A549 treated with AZD9567 at 1 μM for 4 hours (cell line): ENCODE data around the gene HSFX1. TPM values are rescaled to one million over a fixed set of nuclear protein-coding genes. Genes with fewer than 3 reads are reported as not detected.

Experiments
- total RNA-seq: library from RNA; stranded (reverse); fragments of 200-300 nt; extraction: Qiagen RNA extraction; gene quantifications from 5 replicates; pipeline ENCODE4 v1.2.3, GENCODE V29; 2022; ENCODE audit not compliant: insufficient read depth

The HSFX1 gene
- total RNA-seq = 0.33 to 1.0 TPM (median 0.39 TPM) in 5 replicates

GRCh38 chrX:149773768-149774167 is at the start of gene HSFX1:
Gene HSFX1, plus strand, starts transcription at chrX:149774068. Its CDS starts 614 bp downstream, at chrX:149774682.

GRCh38 chrX:149781727-149782126 is 7.9 kb downstream of the HSFX1 start, which contains the start of gene MAGEA9:
Gene MAGEA9, plus strand, starts transcription at chrX:149781930. Its CDS starts 4,281 bp downstream, at chrX:149786211.

Other genes starting within 250 kb of the HSFX1 start
- 12.9 to 21.2 TPM (median 20.6 TPM) in 5 replicates for gene EOLA1, start 233.1 kb upstream of the HSFX1 start, total RNA-seq
- not detected in 5 replicates for gene HSFX3, start 224.1 kb upstream of the HSFX1 start, total RNA-seq
- not detected in 5 replicates for gene MAGEA9B, start 186.6 kb upstream of the HSFX1 start, total RNA-seq
- 0.08 to 0.19 TPM in 2 of 5 replicates, not detected in the others for gene HSFX2, start 178.8 kb upstream of the HSFX1 start, total RNA-seq
- 28.0 to 33.4 TPM (median 30.5 TPM) in 5 replicates for gene TMEM185A, start 142.3 kb upstream of the HSFX1 start, total RNA-seq
- not detected in 5 replicates for gene MAGEA11, start 62.0 kb upstream of the HSFX1 start, total RNA-seq
- not detected in 5 replicates for gene MAGEA9, start 7.9 kb downstream of the HSFX1 start, total RNA-seq
- not detected in 5 replicates for gene MAGEA8, start 107.1 kb downstream of the HSFX1 start, total RNA-seq
- not detected in 5 replicates for gene HSFX4, start 155.5 kb downstream of the HSFX1 start, total RNA-seq
- gene EOLA2, start 164.4 kb downstream of the HSFX1 start, total RNA-seq = 36.0 to 66.1 TPM (median 61.5 TPM) in 5 replicates